Measurements from ENCODE around the gene TWF1.

TWF1 gene

DNA sequence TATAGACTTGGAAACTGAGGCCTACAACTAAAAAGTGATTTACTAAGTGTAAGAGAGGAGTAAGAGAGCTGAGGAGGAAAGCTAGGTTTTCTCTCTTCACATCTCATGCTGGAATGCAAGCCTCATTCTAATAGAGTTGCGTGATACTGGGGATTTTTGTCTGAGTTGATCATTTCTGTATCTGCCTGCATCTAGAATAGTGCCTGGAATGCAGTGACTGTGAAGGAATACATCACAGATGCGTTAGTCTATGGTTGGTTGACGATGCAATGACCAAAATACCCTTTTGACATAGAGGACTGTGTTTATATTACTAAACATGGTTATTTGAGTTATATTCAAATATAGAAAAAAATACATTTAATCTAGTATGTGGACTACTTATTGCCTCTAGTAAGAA is 20.6 kb upstream of the TWF1 start:
- in situ Hi-C loops (cut with MboI; ENCODE audit: low sequenced_read_pairs, unreplicated experiment): no loop called here
- TF ChIP-seq, protein P1, sequence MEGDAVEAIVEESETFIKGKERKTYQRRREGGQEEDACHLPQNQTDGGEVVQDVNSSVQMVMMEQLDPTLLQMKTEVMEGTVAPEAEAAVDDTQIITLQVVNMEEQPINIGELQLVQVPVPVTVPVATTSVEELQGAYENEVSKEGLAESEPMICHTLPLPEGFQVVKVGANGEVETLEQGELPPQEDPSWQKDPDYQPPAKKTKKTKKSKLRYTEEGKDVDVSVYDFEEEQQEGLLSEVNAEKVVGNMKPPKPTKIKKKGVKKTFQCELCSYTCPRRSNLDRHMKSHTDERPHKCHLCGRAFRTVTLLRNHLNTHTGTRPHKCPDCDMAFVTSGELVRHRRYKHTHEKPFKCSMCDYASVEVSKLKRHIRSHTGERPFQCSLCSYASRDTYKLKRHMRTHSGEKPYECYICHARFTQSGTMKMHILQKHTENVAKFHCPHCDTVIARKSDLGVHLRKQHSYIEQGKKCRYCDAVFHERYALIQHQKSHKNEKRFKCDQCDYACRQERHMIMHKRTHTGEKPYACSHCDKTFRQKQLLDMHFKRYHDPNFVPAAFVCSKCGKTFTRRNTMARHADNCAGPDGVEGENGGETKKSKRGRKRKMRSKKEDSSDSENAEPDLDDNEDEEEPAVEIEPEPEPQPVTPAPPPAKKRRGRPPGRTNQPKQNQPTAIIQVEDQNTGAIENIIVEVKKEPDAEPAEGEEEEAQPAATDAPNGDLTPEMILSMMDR (IDR thresholded peaks at IDR 0.05; ENCODE audit: borderline replicate concordance, control extremely low read depth, extremely low read depth, insufficient read depth, missing control alignments): no peak
- DNase-seq (ENCODE audit: low spot score): no peak

DNA sequence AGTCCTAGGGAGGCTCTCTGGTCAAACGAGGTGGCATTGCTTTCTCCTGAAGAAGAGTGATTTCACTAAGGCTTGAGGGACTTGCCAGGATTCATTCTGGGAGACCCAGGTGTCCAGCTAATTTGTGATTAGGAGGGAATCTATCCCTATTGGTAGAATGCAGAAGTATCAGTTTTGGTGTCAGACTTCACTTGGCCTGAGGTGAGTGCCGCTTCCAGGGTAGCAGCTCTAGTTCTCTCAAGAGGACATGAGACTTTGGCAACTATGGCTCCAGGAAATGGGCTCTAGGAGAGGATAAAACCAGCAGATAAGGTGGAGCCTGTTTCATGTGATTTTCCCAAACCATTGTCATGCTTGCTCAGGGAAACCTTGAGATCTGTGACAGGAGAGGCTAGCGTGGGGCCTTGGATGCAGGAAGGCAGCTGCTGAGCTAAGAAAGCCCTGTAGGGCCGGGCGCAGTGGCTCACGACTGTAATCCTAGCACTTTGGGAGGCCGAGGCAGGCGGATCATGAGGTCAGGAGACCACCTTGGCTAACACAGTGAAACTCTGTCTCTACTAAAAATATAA is 18.2 kb upstream of the TWF1 start:
- no peak for DNase-seq (ENCODE audit: low spot score)
- TF ChIP-seq, protein P1 (IDR thresholded peaks at IDR 0.05; ENCODE audit: borderline replicate concordance, control extremely low read depth, extremely low read depth, insufficient read depth, missing control alignments): no peak
- in situ Hi-C loops (cut with MboI; ENCODE audit: low sequenced_read_pairs, unreplicated experiment): no loop called here

DNA sequence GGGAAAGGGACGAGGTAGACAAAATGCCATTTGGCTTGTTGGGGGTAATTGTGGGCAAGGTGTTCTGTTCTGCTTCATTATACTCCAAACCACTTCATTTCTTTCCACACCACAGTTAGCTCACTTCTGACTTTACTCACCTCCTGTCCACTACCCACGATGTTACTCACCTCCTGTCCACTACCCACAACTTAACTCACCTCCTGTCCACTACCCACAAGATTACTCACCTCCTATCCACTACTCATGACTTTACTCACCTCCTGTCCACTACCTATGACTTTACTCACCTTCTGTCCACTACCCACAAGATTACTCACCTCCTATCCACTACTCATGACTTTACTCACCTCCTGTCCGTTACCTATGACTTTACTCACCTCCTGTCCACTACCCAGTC is 10.1 kb upstream of the TWF1 start:
- no peak for DNase-seq (ENCODE audit: low spot score)
- in situ Hi-C loops (cut with MboI; ENCODE audit: low sequenced_read_pairs, unreplicated experiment): no loop called here
- TF ChIP-seq, protein P1 (IDR thresholded peaks at IDR 0.05; ENCODE audit: borderline replicate concordance, control extremely low read depth, extremely low read depth, insufficient read depth, missing control alignments): no peak

DNA sequence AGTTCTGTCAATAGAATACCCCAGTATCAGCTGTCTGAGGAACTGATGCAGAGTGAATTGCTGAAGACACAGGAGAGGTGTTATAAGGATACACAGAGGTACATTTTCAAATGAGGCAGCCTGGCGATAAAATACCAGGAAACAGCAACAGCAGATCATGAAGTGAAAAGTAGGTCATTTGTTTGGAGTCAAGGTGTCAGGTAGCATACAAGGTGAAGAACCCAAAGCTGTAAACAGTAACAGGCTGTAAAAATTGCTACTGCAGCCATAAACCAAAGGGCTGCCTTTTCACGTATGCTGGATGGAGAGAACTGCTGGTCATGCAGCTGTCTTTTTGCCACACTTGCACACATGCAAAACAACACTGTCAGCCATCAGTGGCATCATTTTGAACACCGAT is 9.3 kb upstream of the TWF1 start:
- in situ Hi-C loops (cut with MboI; ENCODE audit: low sequenced_read_pairs, unreplicated experiment): no loop called here
- no peak for DNase-seq (ENCODE audit: low spot score)
- TF ChIP-seq, protein P1 (IDR thresholded peaks at IDR 0.05; ENCODE audit: borderline replicate concordance, control extremely low read depth, extremely low read depth, insufficient read depth, missing control alignments): no peak

DNA sequence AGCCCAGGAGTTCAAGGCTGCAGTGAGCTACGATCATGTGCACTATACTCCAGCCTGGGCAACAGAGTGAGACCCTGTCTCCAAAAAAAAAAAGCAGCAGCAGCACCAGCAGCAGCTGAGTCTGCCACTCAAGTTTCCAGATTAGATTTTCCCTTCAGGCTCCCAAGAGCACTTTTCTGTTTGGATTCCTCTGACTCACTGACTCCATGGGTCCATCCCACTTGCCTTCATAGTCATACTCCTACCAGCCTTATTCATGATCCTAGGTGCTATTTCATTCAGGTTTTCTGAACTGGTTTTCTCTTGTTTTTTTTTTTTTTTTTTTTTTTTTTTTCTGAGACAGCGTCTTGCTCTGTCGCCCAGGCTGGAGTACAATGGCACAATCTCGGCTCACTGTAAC is 6.8 kb upstream of the TWF1 start:
- TF ChIP-seq, protein P1 (IDR thresholded peaks at IDR 0.05; ENCODE audit: borderline replicate concordance, control extremely low read depth, extremely low read depth, insufficient read depth, missing control alignments): no peak
- DNase-seq (ENCODE audit: low spot score): no peak
- in situ Hi-C loops (cut with MboI; ENCODE audit: low sequenced_read_pairs, unreplicated experiment): no loop called here

DNA sequence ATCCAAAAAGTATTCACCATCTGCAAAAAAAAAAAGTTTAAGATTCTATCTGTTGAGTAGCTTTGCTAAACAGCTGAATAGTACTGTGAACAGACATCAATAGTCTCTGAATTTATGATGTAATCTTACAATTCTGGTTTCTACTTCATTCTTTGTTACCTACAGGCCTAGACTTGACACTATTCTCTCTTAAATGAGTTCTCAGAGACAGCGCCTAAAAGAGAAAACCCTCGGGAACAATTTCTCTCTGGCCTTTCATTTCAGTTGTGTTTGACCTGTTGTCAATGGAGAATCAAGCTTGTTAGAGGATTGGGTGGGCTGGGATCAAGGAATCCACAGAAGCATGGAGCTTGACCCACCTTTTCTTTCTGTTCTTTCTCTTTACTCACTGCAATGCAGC is 5.9 kb upstream of the TWF1 start:
- in situ Hi-C loops (cut with MboI; ENCODE audit: low sequenced_read_pairs, unreplicated experiment): no loop called here
- DNase-seq (ENCODE audit: low spot score): no peak
- TF ChIP-seq, protein P1 (IDR thresholded peaks at IDR 0.05; ENCODE audit: borderline replicate concordance, control extremely low read depth, extremely low read depth, insufficient read depth, missing control alignments): no peak

DNA sequence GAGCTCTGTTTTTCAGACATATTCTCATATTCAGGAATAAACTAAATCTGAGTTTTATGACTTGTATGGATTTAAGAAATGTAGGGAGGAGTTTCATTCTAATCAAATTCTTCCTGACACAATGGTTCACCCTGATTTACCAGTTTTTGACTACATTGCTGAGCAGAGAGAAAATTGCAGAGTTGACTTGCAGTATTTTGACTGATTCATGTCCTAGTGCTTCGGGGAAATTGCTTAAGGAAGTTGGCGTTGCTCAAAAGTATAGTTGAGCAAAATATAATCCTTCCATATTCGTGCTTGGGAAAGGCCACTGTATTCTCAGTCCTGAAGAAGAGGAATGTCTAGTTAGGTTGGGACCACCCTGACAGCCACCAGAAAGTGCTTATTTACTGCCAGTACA is 1.3 kb upstream of the TWF1 start:
- TF ChIP-seq, protein P1 (IDR thresholded peaks at IDR 0.05; ENCODE audit: borderline replicate concordance, control extremely low read depth, extremely low read depth, insufficient read depth, missing control alignments): no peak
- in situ Hi-C loops (cut with MboI; ENCODE audit: low sequenced_read_pairs, unreplicated experiment): no loop called here
- no peak for DNase-seq (ENCODE audit: low spot score)

Data from GM13976 (cell line).